ENCODE data around the gene CNGA4. TPM values are rescaled to one million over a fixed set of nuclear protein-coding genes. Genes with fewer than 3 reads are reported as not detected.
A peak's percentile ranks its signal among the peaks of the same experiment; 100 is the strongest.

The CNGA4 gene
- total RNA-seq = not detected

DNA sequence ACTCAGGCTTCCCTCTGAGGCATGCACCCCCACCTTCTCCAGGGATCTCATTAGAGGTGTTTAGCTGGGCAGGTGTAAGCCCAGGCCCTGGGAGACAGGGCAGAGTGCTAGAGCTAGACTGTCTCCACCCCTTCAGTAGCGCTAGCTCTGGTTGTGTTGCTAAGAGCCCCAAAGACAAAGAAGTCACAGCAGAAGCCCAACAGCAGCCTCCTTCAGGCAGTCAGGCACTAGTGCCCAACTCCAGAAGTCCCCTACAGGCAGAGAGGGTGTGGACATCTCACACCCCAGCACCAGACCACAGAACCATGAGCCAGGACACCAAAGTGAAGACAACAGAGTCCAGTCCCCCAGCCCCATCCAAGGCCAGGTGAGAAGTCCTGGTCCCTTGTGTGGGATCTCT lies at the start of gene CNGA4:
CNGA4 (plus strand) TSS at position 188 of the 400 bp plus-strand sequence; CDS start at position 306, 118 bp downstream.
- ATAC-seq = no peak
- no peaks in the 10 kb centered on the region for H3K9me3 Mint-ChIP-seq

DNA sequence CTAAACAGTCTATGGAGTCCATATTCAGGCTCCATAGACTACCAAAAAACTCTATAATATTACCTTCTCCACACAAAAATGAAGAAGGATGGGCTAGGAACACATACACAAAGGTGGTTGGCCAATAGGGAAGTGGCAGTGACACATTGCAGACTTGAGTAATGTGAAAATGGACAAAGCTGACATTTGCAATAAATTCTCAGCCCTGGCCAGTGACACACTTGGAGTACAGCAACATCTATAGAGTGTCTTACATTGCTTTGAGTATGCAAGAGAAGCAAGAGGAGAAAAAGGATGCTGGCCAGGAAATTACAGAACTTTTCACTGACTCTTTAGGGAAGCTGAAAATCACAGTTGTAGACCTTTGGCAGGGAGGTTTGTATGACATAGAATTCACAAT lies 47.1 kb upstream of the CNGA4 start:
- DNase-seq = no peak
- no peaks in the 10 kb centered on the region for H3K36me3 Mint-ChIP-seq (ENCODE audit: insufficient read depth)
- peaks cover 2% of the 10 kb centered on the region for H3K27me3 Mint-ChIP-seq (ENCODE audit: low read depth)
- no peak for ATAC-seq
- no peak overlapping the region for H3K4me3 Mint-ChIP-seq
- peaks cover 8% of the 10 kb centered on the region for H3K4me1 Mint-ChIP-seq (ENCODE audit: low read depth)
- H3K9me3 Mint-ChIP-seq = no peaks in the 10 kb centered on the region

More for the DNA sequence above, at the start of gene CNGA4:
- DNase-seq = no peak
- Mint-ChIP-seq H3K4me3 (no peak within 1 kb of the TSS), H3K4me1 (ENCODE audit: low read depth) (peaks cover 10% of the 10 kb centered on the region), H3K36me3 (ENCODE audit: insufficient read depth) (no peaks in the 10 kb centered on the region), H3K27me3 (ENCODE audit: low read depth) (no peaks in the 10 kb centered on the region)

DNA sequence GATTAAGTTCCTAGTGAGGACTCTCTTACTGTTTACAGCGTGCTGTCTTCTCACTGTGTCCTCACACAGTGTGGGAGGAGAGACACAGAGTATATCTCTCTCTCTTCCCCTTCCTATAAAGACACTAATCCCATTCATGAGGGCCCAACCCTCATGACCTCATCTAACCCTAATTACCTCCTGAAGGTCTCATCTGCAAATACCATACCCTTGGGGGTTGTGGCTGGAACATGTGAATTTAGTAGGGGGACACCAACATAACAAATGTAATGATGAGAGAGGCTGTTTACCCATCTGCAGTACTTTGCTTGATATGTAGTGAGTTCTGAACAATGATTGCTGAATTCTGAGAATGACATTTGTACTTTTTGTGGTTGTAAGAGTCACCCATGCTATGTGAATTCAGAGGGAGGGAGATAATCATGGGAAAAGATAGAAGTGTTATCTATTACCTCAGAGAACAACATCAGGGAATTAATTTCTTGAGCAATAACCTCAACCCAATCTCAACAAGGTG lies 44.8 kb upstream of the CNGA4 start:
- Mint-ChIP-seq H3K27me3 (ENCODE audit: low read depth) (peaks cover 2% of the 10 kb centered on the region), H3K36me3 (ENCODE audit: insufficient read depth) (no peaks in the 10 kb centered on the region), H3K4me3 (no peak overlapping the region), H3K4me1 (ENCODE audit: low read depth) (peaks cover 10% of the 10 kb centered on the region), H3K9me3 (no peaks in the 10 kb centered on the region)
- DNase-seq (no peak), ATAC-seq (peak in 1 of 2 donors; percentile 56)

- no peaks in the 10 kb centered on the region for H3K9me3 Mint-ChIP-seq
- DNase-seq = no peak
- peaks cover 18% of the 10 kb centered on the region for H3K4me1 Mint-ChIP-seq (ENCODE audit: low read depth)
- no peaks in the 10 kb centered on the region for H3K36me3 Mint-ChIP-seq (ENCODE audit: insufficient read depth)
- ATAC-seq = peak; percentile 62 to 67
- no peak overlapping the region for H3K4me3 Mint-ChIP-seq
- H3K27me3 Mint-ChIP-seq (ENCODE audit: low read depth) = peaks cover 2% of the 10 kb centered on the region
Measured at GRCh38 chr11:6196396-6196795, 42.5 kb upstream of the CNGA4 start.

GRCh38 chr11:6197466-6198200 lies 41.3 kb upstream of the CNGA4 start:
- no peak for ATAC-seq
- peaks cover 2% of the 10 kb centered on the region for H3K27me3 Mint-ChIP-seq (ENCODE audit: low read depth)
- H3K36me3 Mint-ChIP-seq (ENCODE audit: insufficient read depth) = no peaks in the 10 kb centered on the region
- no peak for DNase-seq
- H3K4me1 Mint-ChIP-seq (ENCODE audit: low read depth) = peaks cover 24% of the 10 kb centered on the region
- no peak overlapping the region for H3K4me3 Mint-ChIP-seq
- H3K9me3 Mint-ChIP-seq = no peaks in the 10 kb centered on the region

DNA sequence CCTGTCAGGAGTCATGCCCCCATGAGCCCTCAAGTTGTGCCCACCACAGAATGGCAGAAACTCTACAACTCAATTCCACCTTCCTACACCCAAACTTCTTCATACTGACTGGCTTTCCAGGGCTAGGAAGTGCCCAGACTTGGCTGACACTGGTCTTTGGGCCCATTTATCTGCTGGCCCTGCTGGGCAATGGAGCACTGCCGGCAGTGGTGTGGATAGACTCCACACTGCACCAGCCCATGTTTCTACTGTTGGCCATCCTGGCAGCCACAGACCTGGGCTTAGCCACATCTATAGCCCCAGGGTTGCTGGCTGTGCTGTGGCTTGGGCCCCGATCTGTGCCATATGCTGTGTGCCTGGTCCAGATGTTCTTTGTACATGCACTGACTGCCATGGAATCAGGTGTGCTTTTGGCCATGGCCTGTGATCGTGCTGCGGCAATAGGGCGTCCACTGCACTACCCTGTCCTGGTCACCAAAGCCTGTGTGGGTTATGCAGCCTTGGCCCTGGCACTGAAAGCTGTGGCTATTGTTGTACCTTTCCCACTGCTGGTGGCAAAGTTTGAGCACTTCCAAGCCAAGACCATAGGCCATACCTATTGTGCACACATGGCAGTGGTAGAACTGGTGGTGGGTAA lies 39.6 kb upstream of the CNGA4 start, which contains the start of gene OR52W1:
OR52W1 (plus strand) TSS at position 51 of the 637 bp plus-strand sequence; CDS start at position 51, 0 bp downstream.
- peaks cover 2% of the 10 kb centered on the region for H3K27me3 Mint-ChIP-seq (ENCODE audit: low read depth)
- no peak for ATAC-seq
- DNase-seq = no peak
- H3K9me3 Mint-ChIP-seq = no peaks in the 10 kb centered on the region
- H3K4me1 Mint-ChIP-seq (ENCODE audit: low read depth) = peaks cover 40% of the 10 kb centered on the region
- H3K36me3 Mint-ChIP-seq (ENCODE audit: insufficient read depth) = peaks cover 3% of the 10 kb centered on the region
- no peak within 1 kb of the TSS for H3K4me3 Mint-ChIP-seq

DNA sequence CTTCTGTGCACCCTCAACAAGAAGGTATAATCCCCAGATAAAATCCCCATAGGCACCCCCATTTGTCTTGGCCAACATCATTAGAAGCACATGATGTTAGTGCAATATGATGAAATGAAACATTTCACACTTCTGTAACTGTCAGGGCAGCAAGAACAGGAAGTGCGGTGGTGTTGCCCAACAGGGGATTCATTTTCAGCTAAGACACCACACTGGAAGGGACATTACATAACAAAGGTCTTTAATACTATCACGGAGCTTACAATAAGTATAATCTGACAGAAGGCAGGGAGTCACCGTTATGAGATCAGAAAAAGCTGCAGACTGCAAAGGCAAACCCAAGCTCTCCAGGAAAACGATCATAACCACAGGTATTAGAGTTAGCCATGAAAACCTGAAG lies 37.9 kb upstream of the CNGA4 start:
- H3K9me3 Mint-ChIP-seq = no peaks in the 10 kb centered on the region
- ATAC-seq = no peak
- peaks cover 2% of the 10 kb centered on the region for H3K27me3 Mint-ChIP-seq (ENCODE audit: low read depth)
- H3K4me3 Mint-ChIP-seq = no peak overlapping the region
- no peak for DNase-seq
- H3K4me1 Mint-ChIP-seq (ENCODE audit: low read depth) = peaks cover 48% of the 10 kb centered on the region
- H3K36me3 Mint-ChIP-seq (ENCODE audit: insufficient read depth) = peaks cover 14% of the 10 kb centered on the region

GRCh38 chr11:6201481-6201880 lies 37.4 kb upstream of the CNGA4 start:
- no peaks in the 10 kb centered on the region for H3K27me3 Mint-ChIP-seq (ENCODE audit: low read depth)
- no peaks in the 10 kb centered on the region for H3K9me3 Mint-ChIP-seq
- H3K36me3 Mint-ChIP-seq (ENCODE audit: insufficient read depth) = peaks cover 15% of the 10 kb centered on the region
- H3K4me1 Mint-ChIP-seq (ENCODE audit: low read depth) = peaks cover 43% of the 10 kb centered on the region
- ATAC-seq (peak; percentile 47 to 66), DNase-seq (no peak)
- H3K4me3 Mint-ChIP-seq = no peak overlapping the region

DNA sequence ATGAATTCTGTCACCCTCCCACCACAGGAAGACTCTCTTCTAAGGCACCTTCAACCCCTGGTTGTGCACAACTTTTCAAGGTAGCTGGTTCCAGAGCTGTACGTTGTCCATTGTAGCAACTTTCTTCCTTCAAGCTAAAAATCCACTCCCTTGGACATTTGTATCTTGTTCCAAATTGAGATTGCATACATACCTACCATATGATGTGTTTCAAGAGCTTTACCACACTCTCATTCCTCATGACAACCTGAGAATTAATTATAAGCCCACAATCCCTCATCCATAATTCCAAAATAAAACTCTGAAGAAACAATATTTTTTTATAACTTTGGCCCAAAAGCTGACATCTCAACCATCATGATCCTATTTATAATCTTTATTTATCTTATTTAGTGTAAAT lies 36.8 kb upstream of the CNGA4 start:
- Mint-ChIP-seq H3K4me3 (no peak overlapping the region), H3K9me3 (no peaks in the 10 kb centered on the region), H3K4me1 (ENCODE audit: low read depth) (peaks cover 40% of the 10 kb centered on the region), H3K27me3 (ENCODE audit: low read depth) (no peaks in the 10 kb centered on the region), H3K36me3 (ENCODE audit: insufficient read depth) (peaks cover 21% of the 10 kb centered on the region)
- DNase-seq (no peak), ATAC-seq (no peak)

DNA sequence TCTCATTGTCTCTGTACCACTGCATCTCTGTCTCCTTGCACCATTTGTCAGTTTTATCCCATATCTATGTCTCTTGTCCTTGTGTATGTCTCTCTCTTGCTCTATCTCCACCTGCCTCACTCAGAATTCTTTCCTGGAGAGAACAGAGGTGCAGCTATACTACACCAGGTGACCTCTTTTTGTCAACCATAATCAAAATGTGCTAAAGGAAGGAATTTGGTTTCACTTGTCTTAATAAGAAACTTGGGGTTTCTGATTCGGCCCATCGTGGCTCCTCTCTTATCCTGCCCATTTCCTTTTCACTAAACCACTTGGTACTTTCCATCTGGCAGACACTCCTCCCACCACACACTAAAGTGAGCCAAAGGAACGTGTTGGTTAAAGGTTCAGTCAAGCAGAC lies 35.6 kb upstream of the CNGA4 start:
- no peaks in the 10 kb centered on the region for H3K27me3 Mint-ChIP-seq (ENCODE audit: low read depth)
- ATAC-seq (no peak), DNase-seq (no peak)
- peaks cover 27% of the 10 kb centered on the region for H3K36me3 Mint-ChIP-seq (ENCODE audit: insufficient read depth)
- H3K4me1 Mint-ChIP-seq (ENCODE audit: low read depth) = peaks cover 38% of the 10 kb centered on the region
- no peak overlapping the region for H3K4me3 Mint-ChIP-seq
- no peaks in the 10 kb centered on the region for H3K9me3 Mint-ChIP-seq

DNA sequence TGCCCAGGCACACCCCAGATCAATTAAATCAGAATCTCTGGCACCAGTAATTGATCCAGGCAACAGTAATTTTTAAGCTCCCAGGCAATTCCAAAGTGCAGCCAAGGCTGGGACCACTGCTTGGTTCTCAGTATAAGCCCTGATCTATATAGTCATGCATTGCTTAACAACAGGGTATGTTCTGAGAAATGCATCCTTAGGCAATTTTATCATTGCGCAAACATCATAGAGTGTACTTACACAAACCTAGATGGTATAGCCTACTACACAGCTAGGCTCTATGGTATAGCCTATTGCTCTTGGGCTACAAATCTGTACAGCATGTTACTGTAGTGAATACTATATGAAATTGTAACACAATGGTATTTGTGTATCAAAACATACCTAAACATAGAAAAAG lies 34.2 kb upstream of the CNGA4 start:
- no peak for DNase-seq
- no peak for ATAC-seq

DNA sequence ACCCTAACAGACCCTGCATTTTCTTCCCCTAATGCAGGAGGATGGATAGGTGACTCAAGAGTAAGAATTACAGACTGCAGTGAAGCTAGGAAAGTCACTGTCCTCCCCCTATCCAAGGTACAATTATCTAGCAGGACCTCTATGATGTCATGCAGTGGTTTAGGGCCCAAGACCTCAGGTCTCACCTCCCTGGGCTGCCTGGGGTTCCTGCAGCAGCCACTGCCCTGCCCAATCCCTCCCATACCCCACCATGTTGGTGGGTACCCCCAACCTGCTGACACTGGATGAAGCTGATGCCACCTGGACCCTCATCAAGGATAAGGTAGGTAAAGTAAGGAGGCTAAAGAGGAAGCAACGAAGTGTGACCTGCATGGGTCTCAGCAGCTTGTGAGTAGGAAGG lies 33.5 kb upstream of the CNGA4 start, which contains the start of gene C11orf42:
C11orf42 (plus strand) TSS at position 192 of the 400 bp plus-strand sequence; CDS start at position 251, 59 bp downstream.
- H3K9me3 Mint-ChIP-seq = no peaks in the 10 kb centered on the region
- no peaks in the 10 kb centered on the region for H3K27me3 Mint-ChIP-seq (ENCODE audit: low read depth)
- peaks cover 38% of the 10 kb centered on the region for H3K4me1 Mint-ChIP-seq (ENCODE audit: low read depth)
- no peak for DNase-seq
- ATAC-seq = no peak
- no peak within 1 kb of the TSS for H3K4me3 Mint-ChIP-seq
- peaks cover 41% of the 10 kb centered on the region for H3K36me3 Mint-ChIP-seq (ENCODE audit: insufficient read depth)

More for the DNA sequence above, 34.2 kb upstream of the CNGA4 start:
- H3K4me1 Mint-ChIP-seq (ENCODE audit: low read depth) = peaks cover 38% of the 10 kb centered on the region
- no peaks in the 10 kb centered on the region for H3K27me3 Mint-ChIP-seq (ENCODE audit: low read depth)
- no peak overlapping the region for H3K4me3 Mint-ChIP-seq
- H3K36me3 Mint-ChIP-seq (ENCODE audit: insufficient read depth) = peaks cover 37% of the 10 kb centered on the region
- H3K9me3 Mint-ChIP-seq = no peaks in the 10 kb centered on the region

GRCh38 chr11:6206456-6207180 lies 32.3 kb upstream of the CNGA4 start:
- H3K4me1 Mint-ChIP-seq (ENCODE audit: low read depth) = peaks cover 30% of the 10 kb centered on the region
- no peaks in the 10 kb centered on the region for H3K9me3 Mint-ChIP-seq
- no peaks in the 10 kb centered on the region for H3K27me3 Mint-ChIP-seq (ENCODE audit: low read depth)
- ATAC-seq (no peak), DNase-seq (no peak)
- H3K36me3 Mint-ChIP-seq (ENCODE audit: insufficient read depth) = peaks cover 48% of the 10 kb centered on the region
- no peak overlapping the region for H3K4me3 Mint-ChIP-seq

DNA sequence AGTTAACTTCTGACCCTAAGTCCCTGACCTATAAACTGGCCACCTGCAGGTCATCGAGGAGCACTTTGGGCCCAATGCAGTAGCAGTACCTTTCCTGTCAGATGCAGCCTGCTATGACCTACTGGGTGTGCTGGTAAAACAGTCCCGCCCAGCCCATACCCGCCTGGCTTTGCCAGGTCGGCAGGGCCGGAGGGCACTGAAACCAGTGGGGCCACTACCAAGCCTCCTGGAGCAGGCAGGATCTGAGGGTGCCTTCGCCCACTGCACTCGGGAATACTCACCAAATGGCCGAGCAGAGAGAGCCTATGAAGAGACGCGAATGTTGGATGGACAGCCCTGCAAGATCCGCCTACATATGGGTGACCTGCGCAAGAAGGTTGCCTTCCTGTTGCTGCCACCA lies 29.1 kb upstream of the CNGA4 start:
- Mint-ChIP-seq H3K4me1 (ENCODE audit: low read depth) (peaks cover 4% of the 10 kb centered on the region), H3K4me3 (no peak overlapping the region), H3K36me3 (ENCODE audit: insufficient read depth) (peaks cover 40% of the 10 kb centered on the region), H3K27me3 (ENCODE audit: low read depth) (no peaks in the 10 kb centered on the region), H3K9me3 (no peaks in the 10 kb centered on the region)
- ATAC-seq (no peak), DNase-seq (no peak)
